Activated T-helper 17 cell treated with anti-CD3 and anti-CD28 coated beads, Interleukin-2, amount 50 U/mL, for 72 hours (primary cell): ENCODE data around the gene EPRS1. TPM values are rescaled to one million over a fixed set of nuclear protein-coding genes. Genes with fewer than 3 reads are reported as not detected.

Experiments used
- ATAC-seq: fragments of 150-1000 bp; cut with Tn5 transposase; replicated peaks from 2 replicates; pipeline ENCODE4 v1.10.0; 2021; ENCODE audit warnings: mild to moderate bottlenecking, moderate library complexity
- H3K27ac Mint-ChIP-seq: one replicate; pipeline ENCODE4 v1.8.0; 2022; ENCODE audit warnings: mixed read lengths
- H3K27me3 Mint-ChIP-seq: one replicate; pipeline ENCODE4 v1.8.0; 2022; ENCODE audit warnings: mixed read lengths
- H3K36me3 Mint-ChIP-seq: one replicate; pipeline ENCODE4 v1.8.0; 2022; ENCODE audit warnings: low read depth, mild to moderate bottlenecking, mixed read lengths
- H3K4me1 Mint-ChIP-seq: one replicate; pipeline ENCODE4 v1.8.0; 2022; ENCODE audit warnings: mixed read lengths
- H3K4me3 Mint-ChIP-seq: one replicate; pipeline ENCODE4 v1.8.0; 2022; ENCODE audit warnings: mild to moderate bottlenecking, mixed read lengths
- H3K9me3 Mint-ChIP-seq: one replicate; pipeline ENCODE4 v1.8.0; 2022; ENCODE audit warnings: mixed read lengths
- total RNA-seq, 2 donors: library from RNA; stranded (reverse); gene quantifications; one replicate each; pipeline ENCODE4 v1.2.3, GENCODE V29; 2022

Gene EPRS1
- total RNA-seq, 2 donors from 2014 or later: 145 to 173 TPM

GRCh38 chr1:220005489-220005888 lies 40.8 kb downstream of the EPRS1 start:
- no peaks in the 10 kb centered on the region for H3K9me3 Mint-ChIP-seq
- no peak for ATAC-seq
- no peaks in the 10 kb centered on the region for H3K4me1 Mint-ChIP-seq

GRCh38 chr1:220003610-220004299 lies 42.5 kb downstream of the EPRS1 start:
- Mint-ChIP-seq H3K27ac (no peak overlapping the region), H3K36me3 (peaks cover 99% of the 10 kb centered on the region), H3K4me1 (no peaks in the 10 kb centered on the region), H3K4me3 (no peak overlapping the region), H3K27me3 (no peaks in the 10 kb centered on the region), H3K9me3 (no peaks in the 10 kb centered on the region)
- ATAC-seq: peak; percentile 78

More at GRCh38 chr1:220005489-220005888, 40.8 kb downstream of the EPRS1 start:
- Mint-ChIP-seq H3K4me3 (no peak overlapping the region), H3K27ac (no peak overlapping the region), H3K27me3 (no peaks in the 10 kb centered on the region), H3K36me3 (peaks cover 99% of the 10 kb centered on the region)

- Mint-ChIP-seq H3K36me3 (peaks cover 99% of the 10 kb centered on the region), H3K4me1 (peaks cover 2% of the 10 kb centered on the region), H3K9me3 (no peaks in the 10 kb centered on the region), H3K27me3 (no peaks in the 10 kb centered on the region), H3K27ac (no peak overlapping the region), H3K4me3 (no peak overlapping the region)
- ATAC-seq: no peak
Observed at GRCh38 chr1:220003015-220003414, 43.3 kb downstream of the EPRS1 start.

GRCh38 chr1:220001095-220001501 lies 45.2 kb downstream of the EPRS1 start:
- H3K4me1 Mint-ChIP-seq: peaks cover 4% of the 10 kb centered on the region
- no peaks in the 10 kb centered on the region for H3K27me3 Mint-ChIP-seq
- H3K9me3 Mint-ChIP-seq: no peaks in the 10 kb centered on the region
- H3K27ac Mint-ChIP-seq: no peak overlapping the region
- no peak overlapping the region for H3K4me3 Mint-ChIP-seq
- ATAC-seq: no peak
- peaks cover 99% of the 10 kb centered on the region for H3K36me3 Mint-ChIP-seq

GRCh38 chr1:219999821-220000220 lies 46.5 kb downstream of the EPRS1 start:
- Mint-ChIP-seq H3K9me3 (no peaks in the 10 kb centered on the region), H3K36me3 (peaks cover 99% of the 10 kb centered on the region), H3K4me3 (no peak overlapping the region), H3K4me1 (peaks cover 4% of the 10 kb centered on the region), H3K27me3 (no peaks in the 10 kb centered on the region), H3K27ac (no peak overlapping the region)
- no peak for ATAC-seq

Other genes starting within 250 kb of the EPRS1 start
- gene SLC30A10, start 117.9 kb downstream of the EPRS1 start, total RNA-seq: not detected
- 10 to 100 TPM; 30.9 to 40.3 TPM for gene BPNT1, start 43.3 kb upstream of the EPRS1 start, total RNA-seq
- 10 to 100 TPM; 56.0 to 83.6 TPM for gene IARS2, start 47.6 kb upstream of the EPRS1 start, total RNA-seq
- 10 to 100 TPM; 50.1 to 50.5 TPM for gene RAB3GAP2, start 225.9 kb upstream of the EPRS1 start, total RNA-seq